Measurements from ENCODE around the gene SPNS2.

DNA sequence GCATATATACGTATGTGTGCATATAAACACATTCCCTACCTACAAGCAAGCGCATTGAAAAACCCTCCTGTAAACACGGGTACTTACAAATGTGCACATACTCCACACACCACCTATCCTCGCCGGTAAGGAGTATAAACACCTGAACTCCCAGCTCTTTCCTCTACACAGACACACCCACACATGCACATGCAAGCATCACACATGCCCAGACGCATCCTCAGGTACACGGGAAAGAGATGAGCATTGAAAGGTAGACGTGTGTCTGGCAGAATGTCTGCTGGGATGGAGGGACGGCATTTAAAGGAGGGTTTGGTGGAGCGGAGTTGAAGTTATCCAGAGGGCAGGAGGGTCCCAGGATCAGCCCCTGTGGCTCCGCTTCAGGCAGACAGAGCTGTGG is 81.0 kb downstream of the SPNS2 start:
- TF ChIP-seq EP300 (IDR thresholded peaks at IDR 0.05) = no peak
- TF ChIP-seq, protein P1, sequence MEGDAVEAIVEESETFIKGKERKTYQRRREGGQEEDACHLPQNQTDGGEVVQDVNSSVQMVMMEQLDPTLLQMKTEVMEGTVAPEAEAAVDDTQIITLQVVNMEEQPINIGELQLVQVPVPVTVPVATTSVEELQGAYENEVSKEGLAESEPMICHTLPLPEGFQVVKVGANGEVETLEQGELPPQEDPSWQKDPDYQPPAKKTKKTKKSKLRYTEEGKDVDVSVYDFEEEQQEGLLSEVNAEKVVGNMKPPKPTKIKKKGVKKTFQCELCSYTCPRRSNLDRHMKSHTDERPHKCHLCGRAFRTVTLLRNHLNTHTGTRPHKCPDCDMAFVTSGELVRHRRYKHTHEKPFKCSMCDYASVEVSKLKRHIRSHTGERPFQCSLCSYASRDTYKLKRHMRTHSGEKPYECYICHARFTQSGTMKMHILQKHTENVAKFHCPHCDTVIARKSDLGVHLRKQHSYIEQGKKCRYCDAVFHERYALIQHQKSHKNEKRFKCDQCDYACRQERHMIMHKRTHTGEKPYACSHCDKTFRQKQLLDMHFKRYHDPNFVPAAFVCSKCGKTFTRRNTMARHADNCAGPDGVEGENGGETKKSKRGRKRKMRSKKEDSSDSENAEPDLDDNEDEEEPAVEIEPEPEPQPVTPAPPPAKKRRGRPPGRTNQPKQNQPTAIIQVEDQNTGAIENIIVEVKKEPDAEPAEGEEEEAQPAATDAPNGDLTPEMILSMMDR (IDR thresholded peaks at IDR 0.05) = no peak
